ENCODE results near the gene MCOLN2. TPM values are rescaled to one million over a fixed set of nuclear protein-coding genes. Genes with fewer than 3 reads are reported as not detected.

The MCOLN2 gene
- total RNA-seq, 1 experiment from 2014 or later: 1.3 TPM

DNA sequence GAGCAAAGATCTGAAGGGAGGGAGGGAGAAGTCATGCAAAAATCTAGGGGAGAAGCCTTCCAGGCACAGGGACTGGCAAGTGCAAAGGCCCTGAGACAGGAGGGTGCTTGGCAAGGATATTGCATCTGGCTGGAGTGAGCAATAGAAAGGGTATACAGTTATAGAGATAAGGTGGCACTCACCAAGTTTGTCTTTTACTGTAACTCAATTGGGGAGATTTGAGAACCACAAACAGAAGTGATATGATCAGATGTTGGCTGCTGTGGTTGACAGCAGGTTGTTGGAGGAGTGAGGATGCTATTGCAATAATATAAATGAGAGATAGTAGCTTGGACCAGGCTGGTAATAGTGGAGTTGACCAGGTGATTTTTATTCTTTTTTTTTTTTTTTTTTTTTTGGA lies 25.8 kb upstream of the MCOLN2 start:
- Histone ChIP-seq H3K79me1 (ENCODE audit: insufficient read depth, low read depth, low read length, poor library complexity, severe bottlenecking) (no peaks in the 10 kb centered on the region), H3K4me1 (ENCODE audit: insufficient read depth, low read length) (no peaks in the 10 kb centered on the region), H2BK20ac (ENCODE audit: low read depth, low read length, poor library complexity, severe bottlenecking) (no peak overlapping the region), H3K23ac (ENCODE audit: insufficient read length, low read depth, low read length) (no peak overlapping the region), H3K9ac (ENCODE audit: extremely low read depth, insufficient read length, low read length) (no peak overlapping the region), H3K14ac (ENCODE audit: insufficient read depth, low read length) (no peak overlapping the region), H4K8ac (replicated peaks; ENCODE audit: insufficient read length, low read depth, low read length) (no peak overlapping the region), H3K23me2 (ENCODE audit: insufficient read length, low read depth, low read length, poor library complexity, severe bottlenecking) (no peaks in the 10 kb centered on the region), H3K4me2 (ENCODE audit: insufficient read depth, insufficient read length, low read length) (no peak overlapping the region), H2AK5ac (ENCODE audit: insufficient read length, low read length) (no peak overlapping the region), H3K27ac (ENCODE audit: insufficient read length, low read depth, low read length) (no peak overlapping the region), H3K4ac (ENCODE audit: low read depth, low read length) (no peak overlapping the region), H4K20me1 (ENCODE audit: control insufficient read depth, insufficient read depth, insufficient read length) (no peaks in the 10 kb centered on the region), H4K5ac (ENCODE audit: insufficient read length, low read depth, low read length) (no peak overlapping the region), H2AFZ (ENCODE audit: low read length) (no peak overlapping the region), H2BK5ac (ENCODE audit: insufficient read length, low read length) (no peak overlapping the region), H4K91ac (ENCODE audit: insufficient read length, low read depth, low read length) (no peak overlapping the region), H3K27me3 (ENCODE audit: insufficient read depth, low read length) (no peaks in the 10 kb centered on the region), H3K79me2 (ENCODE audit: insufficient read depth, low read length) (no peaks in the 10 kb centered on the region), H3T11ph (ENCODE audit: low read length) (no peak overlapping the region), H2BK12ac (ENCODE audit: insufficient read length, low read depth, low read length) (no peak overlapping the region), H3K18ac (ENCODE audit: insufficient read length, low read depth, low read length) (no peak overlapping the region), H3K56ac (ENCODE audit: insufficient read length, low read depth, low read length) (no peak overlapping the region), H3K9me3 (ENCODE audit: control insufficient read depth, low read depth, low read length) (no peaks in the 10 kb centered on the region), H2BK120ac (ENCODE audit: low read depth, low read length, poor library complexity, severe bottlenecking) (no peak overlapping the region), H2BK15ac (ENCODE audit: low read depth, low read length) (no peak overlapping the region)
- Mint-ChIP-seq H3K27me3 (ENCODE audit: low read depth) (no peaks in the 10 kb centered on the region), H3K9me3 (no peaks in the 10 kb centered on the region), H3K4me3 (no peak overlapping the region), H3K27ac (no peak overlapping the region), H3K36me3 (ENCODE audit: insufficient read depth in 1 of 3, low read depth in 3 of 3) (no peaks in the 10 kb centered on the region), H3K4me1 (0 out of 4 replicates have a peak, but pooled peaks cover 0 to 3% of the 10 kb centered on the region in 2 experiments)
- no peak for DNase-seq
- TF ChIP-seq, protein P1, sequence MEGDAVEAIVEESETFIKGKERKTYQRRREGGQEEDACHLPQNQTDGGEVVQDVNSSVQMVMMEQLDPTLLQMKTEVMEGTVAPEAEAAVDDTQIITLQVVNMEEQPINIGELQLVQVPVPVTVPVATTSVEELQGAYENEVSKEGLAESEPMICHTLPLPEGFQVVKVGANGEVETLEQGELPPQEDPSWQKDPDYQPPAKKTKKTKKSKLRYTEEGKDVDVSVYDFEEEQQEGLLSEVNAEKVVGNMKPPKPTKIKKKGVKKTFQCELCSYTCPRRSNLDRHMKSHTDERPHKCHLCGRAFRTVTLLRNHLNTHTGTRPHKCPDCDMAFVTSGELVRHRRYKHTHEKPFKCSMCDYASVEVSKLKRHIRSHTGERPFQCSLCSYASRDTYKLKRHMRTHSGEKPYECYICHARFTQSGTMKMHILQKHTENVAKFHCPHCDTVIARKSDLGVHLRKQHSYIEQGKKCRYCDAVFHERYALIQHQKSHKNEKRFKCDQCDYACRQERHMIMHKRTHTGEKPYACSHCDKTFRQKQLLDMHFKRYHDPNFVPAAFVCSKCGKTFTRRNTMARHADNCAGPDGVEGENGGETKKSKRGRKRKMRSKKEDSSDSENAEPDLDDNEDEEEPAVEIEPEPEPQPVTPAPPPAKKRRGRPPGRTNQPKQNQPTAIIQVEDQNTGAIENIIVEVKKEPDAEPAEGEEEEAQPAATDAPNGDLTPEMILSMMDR (conservative IDR thresholded peaks at IDR 0.05): no peak

Data from H9 (cell line).